ENCODE results near the gene HFM1.
"Not testable (repeated sequence)": the region's sequence is repeated elsewhere in the genome, so short reads cannot be mapped to it uniquely, and the experiment has no call there.

The HFM1 gene

GRCh38 chr1:91374086-91374485 lies 30.6 kb downstream of the HFM1 start:
- no peak for DNase-seq (ENCODE audit: low read depth)

- DNase-seq (ENCODE audit: low read depth), result not testable (repeated sequence)
These were observed 32.4 kb downstream of the HFM1 start for GRCh38 chr1:91372230-91372629.

- DNase-seq (ENCODE audit: low read depth), result no peak
These were observed 55.1 kb downstream of the HFM1 start for GRCh38 chr1:91349524-91349923.

- no peak for DNase-seq (ENCODE audit: low read depth)
These were observed 57.8 kb downstream of the HFM1 start for GRCh38 chr1:91346824-91347223.

GRCh38 chr1:91345395-91346005 lies 59.1 kb downstream of the HFM1 start:
- no peak for DNase-seq (ENCODE audit: low read depth)

- DNase-seq (ENCODE audit: low read depth), result no peak
These were observed 66.1 kb downstream of the HFM1 start for GRCh38 chr1:91338501-91338900.

- DNase-seq (ENCODE audit: low read depth), result no peak
These were observed 69.0 kb downstream of the HFM1 start for GRCh38 chr1:91335603-91336002.

GRCh38 chr1:91334856-91335255 lies 69.8 kb downstream of the HFM1 start:
- no peak for DNase-seq (ENCODE audit: low read depth)

GRCh38 chr1:91325456-91325855 lies 79.2 kb downstream of the HFM1 start:
- DNase-seq (ENCODE audit: low read depth), result no peak

GRCh38 chr1:91314643-91315042 lies 90.0 kb downstream of the HFM1 start:
- no peak for DNase-seq (ENCODE audit: low read depth)

GRCh38 chr1:91311672-91312071 lies 93.0 kb downstream of the HFM1 start:
- DNase-seq (ENCODE audit: low read depth), result no peak

GRCh38 chr1:91308544-91308943 lies 96.1 kb downstream of the HFM1 start:
- no peak for DNase-seq (ENCODE audit: low read depth)

- no peak for DNase-seq (ENCODE audit: low read depth)
These were observed 96.7 kb downstream of the HFM1 start for GRCh38 chr1:91307784-91308409.

GRCh38 chr1:91303165-91303564 lies 101.5 kb downstream of the HFM1 start:
- DNase-seq (ENCODE audit: low read depth), result no peak

GRCh38 chr1:91288843-91289553 lies 115.6 kb downstream of the HFM1 start:
- not testable (repeated sequence) for DNase-seq (ENCODE audit: low read depth)

- DNase-seq (ENCODE audit: low read depth), result not testable (repeated sequence)
These were observed 117.7 kb downstream of the HFM1 start for GRCh38 chr1:91286962-91287317.

- DNase-seq (ENCODE audit: low read depth), result not testable (repeated sequence)
These were observed 118.2 kb downstream of the HFM1 start for GRCh38 chr1:91286259-91286961.

- DNase-seq (ENCODE audit: low read depth), result no peak
These were observed 121.3 kb downstream of the HFM1 start for GRCh38 chr1:91283421-91283726.

- DNase-seq (ENCODE audit: low read depth), result no peak
These were observed 121.8 kb downstream of the HFM1 start for GRCh38 chr1:91282695-91283420.

- DNase-seq (ENCODE audit: low read depth), result no peak
These were observed 122.9 kb downstream of the HFM1 start for GRCh38 chr1:91281782-91282181.

- no peak for DNase-seq (ENCODE audit: low read depth)
These were observed 125.9 kb downstream of the HFM1 start for GRCh38 chr1:91278754-91279153.

GRCh38 chr1:91273875-91274274 lies 130.8 kb downstream of the HFM1 start:
- no peak for DNase-seq (ENCODE audit: low read depth)

Data from T-helper 22 cell (primary cell).